NCI-H2171 treated with DMSO at 0.1 percent for 48 hours (cell line): ENCODE results near the gene LYPD3.

Experiments
- DNase-seq: peaks from one replicate; lab custom pipeline; 2025; lab: John Stamatoyannopoulos, UW

The LYPD3 gene

DNA sequence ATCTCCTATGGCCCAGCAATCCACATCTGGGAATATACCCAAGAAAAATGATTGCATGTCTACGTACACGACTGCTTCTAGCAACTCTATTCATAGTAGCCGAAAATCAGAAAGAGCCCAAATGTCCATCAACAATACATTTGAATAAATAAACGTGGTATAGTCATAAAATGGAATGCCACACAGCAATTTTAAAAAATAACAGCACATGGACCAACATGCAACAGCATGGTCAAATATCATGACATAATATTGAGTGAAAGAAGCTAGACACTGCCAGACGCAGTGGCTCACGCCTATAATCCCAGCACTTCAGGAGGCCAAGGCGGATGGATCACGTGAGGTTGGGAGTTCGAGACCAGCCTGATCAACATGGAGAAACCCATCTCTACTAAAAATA, 34.4 kb downstream of the LYPD3 start:
- no peak for DNase-seq

DNA sequence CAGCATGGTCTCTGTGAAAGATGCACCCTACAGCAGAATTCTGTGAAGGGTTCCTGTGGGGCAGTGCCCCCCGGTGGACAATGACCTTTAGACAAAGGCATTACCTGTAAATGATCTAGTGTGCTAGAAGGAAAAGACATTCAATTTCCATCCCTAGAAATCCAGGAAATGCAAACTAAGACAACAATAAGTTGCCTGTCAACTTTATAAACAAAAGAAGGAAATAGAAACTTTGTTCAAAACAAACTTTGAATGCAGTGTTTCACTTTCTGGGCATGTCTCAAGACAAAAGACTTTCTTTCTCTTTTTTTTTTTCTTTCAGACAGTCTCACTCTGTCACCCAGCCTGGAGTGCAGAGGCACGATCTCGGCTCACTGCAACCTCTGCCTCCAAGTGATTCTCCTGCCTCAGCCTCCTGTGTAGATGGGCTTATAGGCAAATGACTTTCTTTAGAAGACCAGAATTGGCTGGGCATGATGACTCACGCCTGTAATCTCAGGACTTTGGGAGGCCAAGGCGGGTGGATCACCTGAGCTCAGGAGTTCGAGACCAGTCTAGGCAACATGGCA, 35.2 kb downstream of the LYPD3 start:
- no peak for DNase-seq

DNA sequence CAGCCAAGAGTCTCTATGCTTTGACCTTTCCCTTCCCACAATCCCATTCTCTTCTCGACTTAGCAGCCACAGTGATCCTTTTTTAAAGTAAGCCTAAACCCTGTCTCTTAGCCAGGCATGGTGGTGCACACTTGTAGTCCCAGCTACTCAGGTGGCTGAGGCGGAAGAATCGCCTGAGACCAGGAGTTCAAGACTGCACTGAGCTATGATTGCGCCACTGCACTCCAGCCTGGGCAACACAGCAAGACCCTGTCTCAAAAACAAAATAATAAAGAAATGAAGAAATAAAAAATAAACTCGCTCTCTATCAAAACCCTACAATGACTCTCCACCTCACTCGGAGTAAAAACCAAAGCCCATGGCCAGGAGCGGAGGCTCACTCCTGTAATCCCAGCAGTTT, 36.0 kb downstream of the LYPD3 start:
- DNase-seq, result no peak

DNA sequence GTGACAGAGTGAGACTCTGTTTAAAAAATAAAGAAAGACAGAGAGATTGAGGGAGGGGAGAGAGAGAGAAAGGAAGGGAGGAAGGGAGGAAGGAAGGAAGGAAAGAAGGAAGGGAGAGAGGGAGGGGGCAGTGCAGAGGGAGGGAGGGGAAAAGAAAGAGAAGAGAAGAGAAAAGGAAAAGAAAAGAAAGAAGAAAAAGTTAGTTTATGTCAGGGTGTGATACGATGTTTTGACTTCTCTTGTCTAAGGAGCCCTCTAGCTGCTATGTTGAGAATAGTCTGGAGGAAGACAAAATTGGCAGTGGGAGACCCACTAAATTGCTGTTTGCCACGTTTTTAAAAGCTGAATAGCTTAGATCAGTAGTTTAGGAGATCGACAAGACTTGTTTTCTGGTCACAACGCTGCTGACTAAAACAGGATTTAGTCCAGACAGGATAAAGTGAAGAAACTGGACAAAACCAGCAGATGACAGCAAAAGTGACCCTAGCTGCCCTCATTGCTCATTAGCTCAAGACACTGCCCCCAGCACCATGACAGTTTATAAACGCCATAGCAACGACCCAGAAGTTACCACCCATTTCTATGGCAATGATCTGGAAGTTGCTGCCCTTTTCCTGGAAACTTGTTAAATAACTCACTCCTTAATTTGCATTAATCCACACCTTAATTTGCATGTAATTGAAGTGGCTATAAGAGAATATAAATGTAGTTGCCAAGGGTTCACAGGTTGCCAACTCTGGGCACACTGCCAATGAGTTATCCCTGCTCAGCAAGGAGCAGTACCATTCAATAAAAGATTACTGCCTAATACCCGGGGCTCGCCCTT, 39.6 kb downstream of the LYPD3 start:
- DNase-seq, result no peak

DNA sequence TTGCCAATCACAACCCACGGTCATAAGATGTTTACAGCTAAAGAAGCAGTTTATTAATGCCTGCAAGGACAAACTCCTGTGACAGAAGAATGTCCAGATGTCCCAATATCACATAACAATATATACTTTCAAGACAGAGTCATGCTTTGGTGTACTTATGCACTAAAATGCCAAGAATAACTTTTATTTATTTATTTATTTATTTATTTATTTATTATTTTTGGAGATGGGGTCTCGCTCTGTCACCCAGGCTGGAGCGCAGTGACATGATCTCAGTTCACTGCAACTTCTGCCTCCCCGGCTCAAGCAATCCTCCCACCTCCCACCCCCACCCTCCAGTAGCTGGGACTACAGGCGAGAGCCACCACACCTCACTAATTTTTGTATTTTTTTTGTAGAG, 41.6 kb downstream of the LYPD3 start:
- DNase-seq, result no peak

DNA sequence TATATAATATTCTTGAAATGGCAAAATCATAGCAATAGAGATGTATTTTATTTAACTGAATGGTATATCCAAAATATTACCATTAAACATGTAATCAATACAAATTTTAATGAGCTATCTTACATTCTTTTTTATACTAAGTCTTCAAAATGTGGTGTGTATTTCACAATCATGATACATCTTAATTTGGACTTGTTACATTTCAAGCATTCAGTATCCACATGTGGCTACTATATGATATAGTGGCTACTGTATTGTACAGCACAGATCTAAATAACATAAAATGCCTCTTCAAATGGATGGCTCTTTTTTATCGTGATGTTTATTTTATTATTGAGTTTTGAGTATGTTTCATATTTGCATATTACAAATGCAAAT, 42.7 kb downstream of the LYPD3 start:
- DNase-seq, result no peak

DNA sequence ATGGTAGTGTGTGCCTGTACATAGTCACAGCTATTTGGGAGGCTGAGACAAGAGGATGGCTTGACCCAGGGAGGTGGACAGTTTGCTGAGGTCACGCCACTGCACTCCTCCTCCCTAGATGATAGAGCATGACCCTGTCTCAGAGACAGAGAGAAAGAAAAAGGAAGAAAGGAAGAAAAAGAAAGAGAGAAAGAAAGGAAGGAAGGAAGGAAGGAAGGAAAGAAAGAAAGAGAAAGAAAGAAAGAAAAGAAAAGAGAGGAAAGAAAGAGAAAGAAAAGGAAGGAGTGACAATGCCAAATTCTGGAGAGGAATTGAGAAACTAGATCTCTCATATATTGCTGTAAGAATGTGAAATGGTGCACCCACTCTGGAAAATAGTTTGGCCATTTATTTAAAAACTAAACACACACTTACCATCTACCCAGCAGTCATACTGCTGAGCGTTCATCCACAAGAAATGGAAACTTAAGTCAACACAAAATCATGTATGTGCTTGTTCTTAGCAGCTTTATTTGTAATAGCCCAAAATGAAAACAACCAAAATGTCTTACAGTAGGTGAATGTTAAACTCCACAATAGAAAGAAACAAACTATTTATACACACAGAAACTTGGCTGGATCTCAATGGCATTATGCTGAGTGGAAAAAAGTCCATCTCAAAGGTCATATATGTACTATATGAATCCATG, 43.3 kb downstream of the LYPD3 start:
- no peak for DNase-seq

DNA sequence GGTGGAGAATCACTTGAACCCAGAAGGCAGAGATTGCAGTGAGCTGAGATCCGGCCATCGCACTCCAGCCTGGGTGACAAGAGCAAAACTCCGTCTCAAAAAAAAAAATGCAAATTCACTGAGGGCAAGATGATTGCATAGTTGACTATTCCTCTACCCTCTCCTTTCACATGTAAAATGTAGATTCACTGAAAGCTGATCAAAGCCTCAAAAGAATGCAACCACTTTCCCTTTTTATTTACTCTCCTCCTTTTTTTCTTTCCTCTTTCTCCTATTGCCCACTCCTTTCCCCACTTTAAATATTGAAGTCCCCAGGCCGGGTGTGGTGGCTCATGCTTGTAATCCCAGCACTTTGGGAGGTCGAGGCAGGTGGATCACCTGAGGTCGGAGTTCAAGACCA, 44.5 kb downstream of the LYPD3 start:
- no peak for DNase-seq

DNA sequence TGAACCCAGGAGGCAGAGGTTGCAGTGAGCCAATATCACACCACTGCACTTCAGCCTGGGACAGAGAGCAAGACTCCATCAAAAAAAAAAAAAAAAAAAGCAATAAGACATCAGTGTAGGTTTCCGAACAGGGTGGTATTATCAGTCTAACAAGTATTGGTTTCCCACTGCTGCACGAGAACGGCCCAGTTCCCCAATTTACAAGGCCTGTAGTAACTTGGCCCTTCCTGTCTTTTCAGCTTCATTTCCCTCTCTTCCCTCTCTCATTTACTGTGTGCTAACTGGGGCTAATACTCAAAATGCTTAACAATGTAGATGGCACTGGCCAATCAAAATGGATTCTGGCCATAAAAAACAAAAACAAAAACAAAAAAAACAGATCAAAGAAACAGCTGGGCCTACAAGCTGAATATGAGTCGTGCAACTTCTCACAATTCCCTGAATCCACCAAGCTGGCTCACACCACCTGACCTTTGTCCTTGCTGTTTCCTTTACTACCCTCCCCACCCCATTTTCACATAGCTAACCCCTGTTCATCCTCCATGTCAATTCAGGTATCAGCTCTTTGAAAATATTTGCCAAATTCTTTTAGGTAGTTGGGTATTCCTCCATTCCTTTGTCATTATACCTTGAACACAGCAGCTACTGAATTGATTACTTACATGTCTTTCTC, 48.3 kb downstream of the LYPD3 start:
- no peak for DNase-seq

DNA sequence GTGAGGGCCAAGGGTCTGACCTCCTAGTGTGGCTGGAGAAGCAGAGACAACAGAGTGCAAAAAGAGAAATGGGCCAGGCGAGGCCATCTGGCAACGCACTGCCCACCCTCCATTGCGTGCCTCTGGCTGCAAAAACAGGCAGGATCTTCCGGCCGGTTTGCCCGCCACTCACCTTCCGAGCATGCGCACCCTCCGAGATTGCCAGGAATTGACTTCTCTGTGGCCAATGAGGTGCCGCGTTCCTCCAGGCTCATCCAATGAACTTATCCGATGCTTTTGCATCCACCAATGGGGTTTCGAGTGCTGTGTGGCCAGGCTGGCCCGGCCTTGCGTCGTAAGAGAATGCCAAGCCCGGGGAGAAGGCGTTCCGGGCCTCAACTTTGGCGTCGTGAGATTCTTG, 50.9 kb downstream of the LYPD3 start, which contains the start of gene TEX101:
Gene TEX101 (plus strand): TSS at position 337 of the 400 bp plus-strand sequence. CDS start 1,030 bp downstream, outside the sequence.
- DNase-seq, result no peak

DNA sequence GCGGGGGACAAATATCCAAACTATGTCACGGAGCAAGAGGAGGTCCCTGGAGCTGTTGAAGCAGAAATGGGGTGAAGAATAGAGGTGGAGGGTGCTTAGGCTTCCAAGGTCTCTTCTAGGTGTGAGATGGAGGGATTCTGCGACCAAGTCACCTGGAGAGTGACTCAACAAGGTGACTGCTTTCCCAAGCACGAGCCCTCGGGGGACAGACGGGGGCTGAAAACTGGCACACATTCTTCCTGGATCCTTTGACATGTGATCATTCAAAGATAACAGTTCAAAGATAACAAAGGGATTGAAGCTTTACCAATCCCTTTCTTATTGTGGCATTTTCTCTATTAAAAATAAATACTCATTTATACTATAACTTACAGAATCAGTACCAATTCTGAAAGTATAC, 53.0 kb downstream of the LYPD3 start:
- no peak for DNase-seq
